Non-pigmented ciliary epithelial cell (primary cell): Measurements from ENCODE around the gene SYNGR1.
"Not testable (repeated sequence)": the region's sequence is repeated elsewhere in the genome, so short reads cannot be mapped to it uniquely, and the experiment has no call there.

Experiments used
- DNase-seq: peaks from one replicate; pipeline ENCODE4 v3.0.0-alpha.2; 2010; ENCODE audit warnings: low read depth

SYNGR1 gene

GRCh38 chr22:39350757-39351688 lies 1.2 kb downstream of the SYNGR1 start:
- no peak for DNase-seq

DNA sequence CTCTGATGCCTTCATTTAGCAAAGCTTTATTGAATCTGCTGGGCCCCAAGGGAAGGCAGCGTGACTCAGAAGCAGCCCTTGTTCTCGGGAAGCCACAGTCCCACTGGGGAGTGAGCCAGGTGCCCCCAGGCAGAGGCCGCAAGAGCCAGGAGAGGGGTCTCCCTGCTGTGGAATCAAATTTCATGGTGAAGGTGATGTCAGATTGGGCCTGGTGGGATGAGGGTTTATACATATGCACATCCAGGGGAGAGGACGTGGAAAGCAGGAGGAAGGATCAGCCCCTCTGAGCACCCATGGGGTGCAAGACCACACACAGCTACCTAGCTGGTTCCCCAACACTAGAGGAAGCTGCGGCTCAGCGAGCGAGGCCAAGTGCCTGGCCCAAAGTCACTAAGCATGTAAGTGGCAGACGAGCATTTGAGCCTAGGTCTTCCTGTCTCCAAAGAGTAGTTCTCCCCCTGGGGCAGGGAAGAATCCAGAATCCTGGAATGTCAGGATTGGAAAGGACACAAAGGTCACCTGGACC lies 2.0 kb downstream of the SYNGR1 start:
- DNase-seq, result no peak

- no peak for DNase-seq
These were observed 2.6 kb downstream of the SYNGR1 start for GRCh38 chr22:39352306-39352891.

DNA sequence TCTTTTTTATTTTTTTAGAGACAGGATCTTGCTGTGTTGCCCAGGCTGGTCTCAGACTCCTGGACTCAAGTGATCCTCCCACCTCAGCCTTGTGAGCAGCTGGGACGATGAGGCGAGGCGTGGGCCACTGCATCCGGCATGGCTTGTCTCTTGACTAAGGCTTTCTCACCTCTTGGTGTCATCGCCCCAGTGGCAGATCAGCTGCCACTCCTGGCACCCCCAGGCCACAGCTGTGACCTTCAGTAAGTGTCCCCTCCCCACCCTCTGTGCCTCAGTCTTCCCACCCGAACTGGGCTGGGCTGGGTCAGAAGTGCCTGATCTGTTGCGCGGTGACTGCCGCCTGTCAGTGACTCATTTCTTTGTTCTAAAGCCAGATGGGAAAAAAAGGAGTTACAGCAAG lies 3.6 kb downstream of the SYNGR1 start:
- no peak for DNase-seq

GRCh38 chr22:39355080-39355479 lies 5.3 kb downstream of the SYNGR1 start:
- no peak for DNase-seq

DNA sequence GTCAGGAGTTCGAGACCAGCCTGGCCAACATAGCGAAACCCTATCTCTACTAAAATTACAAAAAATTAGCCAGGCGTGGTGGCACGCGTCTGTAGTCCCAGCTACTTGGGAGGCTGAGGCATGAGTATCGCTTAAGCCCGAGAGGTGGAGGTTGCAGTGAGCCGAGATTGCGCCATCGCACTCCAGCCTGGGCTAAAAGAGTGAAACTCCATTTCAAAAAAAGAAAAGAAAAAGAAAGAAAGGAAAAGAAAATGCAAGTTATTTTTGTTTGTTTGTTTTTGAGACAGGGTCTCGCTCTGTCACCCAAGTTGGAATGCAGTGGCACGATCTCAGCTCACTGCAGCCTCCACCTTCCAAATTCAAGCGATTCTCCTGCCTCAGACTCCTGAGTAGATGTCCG lies 6.0 kb downstream of the SYNGR1 start:
- not testable (repeated sequence) for DNase-seq

GRCh38 chr22:39356464-39356863 lies 6.7 kb downstream of the SYNGR1 start:
- no peak for DNase-seq

GRCh38 chr22:39357110-39358108 lies 7.6 kb downstream of the SYNGR1 start:
- not testable (repeated sequence) for DNase-seq

DNA sequence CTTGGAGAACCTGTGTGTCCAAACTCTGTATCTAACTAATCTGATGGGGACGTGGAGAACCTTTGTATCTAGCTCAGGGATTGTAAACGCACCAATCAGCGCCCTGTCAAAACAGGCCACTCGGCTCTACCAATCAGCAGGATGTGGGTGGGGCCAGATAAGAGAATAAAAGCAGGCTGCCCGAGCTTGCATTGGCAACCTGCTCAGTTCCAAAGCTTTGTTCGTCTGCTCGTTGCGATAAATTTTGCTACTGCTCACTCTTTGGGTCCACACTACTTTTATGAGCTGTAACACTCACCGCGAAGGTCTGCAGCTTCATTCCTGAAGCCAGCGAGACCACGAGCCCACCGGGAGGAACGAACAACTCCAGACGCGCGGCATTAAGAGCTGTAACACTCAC lies 8.4 kb downstream of the SYNGR1 start:
- not testable (repeated sequence) for DNase-seq

DNA sequence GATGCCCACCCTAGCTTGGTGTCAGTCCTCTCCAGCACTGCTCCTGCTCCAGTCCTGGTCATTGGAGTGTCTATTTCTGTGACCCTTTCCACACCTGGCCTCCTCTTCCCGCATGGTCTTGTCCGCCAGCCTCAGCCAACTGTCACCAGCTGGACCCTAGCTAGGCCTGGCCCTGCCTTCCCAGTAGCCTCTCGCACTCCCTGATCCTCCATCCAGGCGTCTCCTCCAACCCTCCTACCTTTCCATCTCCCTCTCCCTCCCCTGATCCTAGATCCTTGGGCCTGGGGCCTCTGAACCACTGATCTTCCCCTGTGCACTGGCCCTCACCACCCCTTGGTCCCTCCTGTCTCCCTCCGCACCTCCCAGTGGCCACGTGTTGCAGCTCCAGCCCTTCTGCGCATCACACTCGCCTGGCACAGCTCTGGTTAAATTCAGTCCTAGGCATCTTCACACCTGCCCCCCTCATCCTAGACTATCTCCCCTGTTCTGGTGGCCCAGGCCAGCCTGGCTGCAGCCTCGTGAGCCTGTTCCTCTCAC lies 9.9 kb downstream of the SYNGR1 start:
- DNase-seq, result no peak

DNA sequence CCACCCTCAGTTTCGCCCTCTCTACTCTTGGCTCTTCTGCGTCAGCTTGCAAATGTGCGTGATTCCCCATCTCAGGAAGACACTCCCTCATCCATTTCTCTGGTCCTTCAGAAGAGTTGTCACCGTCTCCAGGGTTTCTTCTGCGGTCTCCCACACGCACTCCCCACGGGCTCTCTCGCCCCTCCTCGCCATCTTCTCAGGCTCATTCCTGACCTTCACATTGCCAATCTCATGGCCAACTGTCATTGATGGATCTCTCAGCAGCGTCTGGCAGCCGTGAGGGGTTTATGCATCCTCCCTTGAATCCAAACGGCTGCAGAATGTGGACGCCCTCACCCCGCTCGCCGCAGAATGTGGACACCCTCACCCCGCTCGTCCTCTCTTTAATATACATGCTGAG lies 10.5 kb downstream of the SYNGR1 start:
- no peak for DNase-seq

DNA sequence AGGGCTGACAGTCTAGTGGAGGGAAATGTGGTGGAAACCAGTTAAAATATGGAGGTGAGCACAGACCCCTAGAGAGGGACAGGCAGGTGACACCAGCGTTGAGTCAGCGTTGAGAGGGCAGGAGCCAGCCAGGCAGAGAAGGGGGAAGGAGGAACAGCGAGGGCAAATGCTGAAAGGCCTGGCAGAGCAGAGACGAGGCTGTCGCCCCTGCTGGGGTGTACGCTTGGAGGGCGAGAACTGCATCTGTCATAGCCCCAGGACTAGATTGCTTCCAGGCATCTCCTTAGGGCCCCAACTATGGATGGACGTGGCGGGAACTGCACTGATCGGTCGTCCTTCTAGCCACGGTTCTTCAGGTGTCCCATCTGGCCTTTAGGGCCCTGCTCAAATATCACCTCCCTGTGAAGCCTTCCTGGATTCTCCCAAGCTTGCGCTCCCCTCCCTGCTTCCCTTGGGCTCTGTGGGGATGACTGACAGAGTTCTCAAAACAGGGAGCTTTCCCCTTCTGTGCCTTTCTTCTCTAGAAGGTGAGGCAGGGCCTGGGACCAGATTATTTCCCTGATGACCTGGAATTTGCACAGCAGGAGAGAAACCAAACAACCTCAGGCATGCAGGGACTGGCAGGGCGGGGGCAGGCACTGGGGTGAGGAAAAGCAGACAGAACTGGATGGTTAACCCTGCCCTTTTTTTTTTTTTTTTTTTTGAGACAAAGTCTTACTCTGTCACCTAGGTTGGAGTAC lies 11.1 kb downstream of the SYNGR1 start:
- no peak for DNase-seq

GRCh38 chr22:39361496-39361895 lies 11.7 kb downstream of the SYNGR1 start:
- DNase-seq, result no peak

DNA sequence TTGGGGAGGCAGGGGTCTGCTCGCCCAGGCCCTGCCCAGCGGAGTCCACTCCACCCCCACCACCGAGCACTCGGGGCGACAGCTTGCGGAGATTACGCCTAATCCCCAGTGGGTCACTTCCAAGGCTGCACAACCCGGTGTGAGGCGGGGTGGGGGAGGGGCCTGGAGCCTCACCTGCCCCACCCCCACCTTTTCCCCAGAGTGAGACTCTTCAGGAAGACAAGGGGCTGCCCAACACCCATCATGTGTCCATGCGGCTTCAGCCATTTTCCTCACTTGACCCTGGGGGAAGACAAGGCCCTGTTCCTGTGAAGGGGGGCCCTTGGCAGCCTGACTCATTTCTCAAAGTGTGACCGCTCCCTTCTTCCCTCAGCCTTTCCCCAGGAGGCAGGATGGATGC lies 12.5 kb downstream of the SYNGR1 start:
- no peak for DNase-seq

DNA sequence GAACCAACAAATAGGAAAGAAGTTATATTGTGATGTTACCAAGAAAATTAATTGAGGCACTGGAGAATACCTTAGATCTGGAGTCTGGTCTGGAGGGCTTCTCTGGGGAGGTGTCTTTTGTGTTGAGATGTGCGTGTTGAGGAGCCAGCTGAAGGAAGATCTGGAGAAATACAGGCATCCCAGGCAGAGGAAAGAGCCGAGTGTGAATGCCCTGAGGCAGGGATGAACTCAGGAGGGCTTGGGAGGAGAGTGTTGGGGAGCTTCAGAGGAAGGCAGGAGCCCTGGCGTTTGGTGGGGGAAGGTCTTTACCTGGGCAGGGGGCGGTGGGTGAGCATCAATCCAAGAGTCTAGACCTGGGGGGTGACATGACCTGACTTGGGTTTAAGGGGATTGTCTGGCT lies 13.1 kb downstream of the SYNGR1 start:
- DNase-seq, result no peak

- DNase-seq, result no peak
These were observed 14.1 kb downstream of the SYNGR1 start for GRCh38 chr22:39363751-39364515.

- no peak for DNase-seq
These were observed 15.1 kb downstream of the SYNGR1 start for GRCh38 chr22:39364714-39365491.

DNA sequence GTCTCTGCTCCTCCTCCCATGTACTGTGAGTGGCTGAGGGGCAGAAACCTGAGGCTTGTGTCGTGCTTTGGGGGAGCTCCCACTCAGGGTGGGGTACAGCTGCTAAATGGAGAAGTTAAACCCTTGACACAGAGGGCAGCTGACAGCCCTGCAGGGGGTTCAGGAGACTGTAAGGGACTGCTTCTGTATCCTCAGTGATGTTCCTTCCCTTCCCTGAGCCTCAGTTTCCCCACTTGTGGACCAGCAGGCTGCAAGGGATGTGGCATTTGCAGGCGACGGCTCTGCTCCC lies 15.6 kb downstream of the SYNGR1 start:
- DNase-seq, result no peak

- no peak for DNase-seq
These were observed 17.2 kb downstream of the SYNGR1 start for GRCh38 chr22:39367035-39367434.

- DNase-seq, result no peak
These were observed 18.7 kb downstream of the SYNGR1 start for GRCh38 chr22:39368461-39368911.
